GM18526 (cell line): ENCODE data around the gene PPP1R2.

ENCODE experiments used
- POLR2A ChIP-seq: IDR thresholded peaks from 3 replicates; pipeline ENCODE4 v1.6.1; 2011; ENCODE audit not compliant: insufficient read length; ENCODE audit errors: extremely low read depth

PPP1R2 gene

GRCh38 chr3:195524171-195524896 lies 18.8 kb downstream of the PPP1R2 start:
- TF ChIP-seq POLR2A, result no peak

GRCh38 chr3:195522254-195523023 lies 20.7 kb downstream of the PPP1R2 start:
- no peak for TF ChIP-seq POLR2A

GRCh38 chr3:195517030-195517429 lies 26.1 kb downstream of the PPP1R2 start:
- TF ChIP-seq POLR2A, result no peak

- TF ChIP-seq POLR2A, result no peak
Observed at GRCh38 chr3:195512798-195513345, 30.3 kb downstream of the PPP1R2 start.

GRCh38 chr3:195511136-195511535 lies 32.0 kb downstream of the PPP1R2 start:
- TF ChIP-seq POLR2A, result no peak

GRCh38 chr3:195508185-195508584 lies 34.9 kb downstream of the PPP1R2 start:
- TF ChIP-seq POLR2A, result no peak

GRCh38 chr3:195475614-195476013 lies 67.5 kb downstream of the PPP1R2 start:
- TF ChIP-seq POLR2A, result no peak

- no peak for TF ChIP-seq POLR2A
Observed at GRCh38 chr3:195468841-195469240, 74.3 kb downstream of the PPP1R2 start.

- TF ChIP-seq POLR2A, result no peak
Observed at GRCh38 chr3:195468391-195468776, 74.7 kb downstream of the PPP1R2 start.

GRCh38 chr3:195467641-195468390 lies 75.3 kb downstream of the PPP1R2 start:
- TF ChIP-seq POLR2A, result no peak

- no peak for TF ChIP-seq POLR2A
Observed at GRCh38 chr3:195466251-195466650, 76.9 kb downstream of the PPP1R2 start.
